Neural cell (in vitro differentiated cells): ENCODE data around the gene MCM9. TPM values are rescaled to one million over a fixed set of nuclear protein-coding genes. Genes with fewer than 3 reads are reported as not detected.

Experiments
- H2AFZ ChIP-seq: fragments of 200-600, 300-800 bp; sonication (generic), shearing (Covaris generic); 2 replicates; pipeline ENCODE4 v1.6.0; 2014; ENCODE audit warnings: low read depth, mild to moderate bottlenecking, antibody characterized with exemption, low read length, moderate library complexity
- H3F3A ChIP-seq: fragments of 200-600 bp; shearing (Covaris generic); 2 replicates; pipeline ENCODE4 v1.6.1; 2016; ENCODE audit warnings: mild to moderate bottlenecking, moderate library complexity, mixed read lengths, antibody characterized with exemption, low read length; ENCODE audit not compliant: insufficient read depth, poor library complexity, severe bottlenecking
- H3K27ac ChIP-seq: fragments of 200-600, 300-800 bp; sonication (generic), shearing (Covaris generic); 2 replicates; pipeline ENCODE4 v1.5.1; 2014; ENCODE audit warnings: mild to moderate bottlenecking, low read length, moderate library complexity
- H3K27me3 ChIP-seq: fragments of 300-800, 200-600 bp; sonication (generic), shearing (Covaris generic); 2 replicates; pipeline ENCODE4 v1.6.0; 2014; ENCODE audit warnings: mild to moderate bottlenecking, low read depth, low read length, moderate library complexity; ENCODE audit not compliant: insufficient read depth
- H3K36me3 ChIP-seq: fragments of 300-800, 200-600 bp; sonication (generic), shearing (Covaris generic); 2 replicates; pipeline ENCODE4 v1.5.1; 2014; ENCODE audit warnings: mild to moderate bottlenecking, antibody characterized with exemption, low read length, moderate library complexity; ENCODE audit not compliant: insufficient read depth
- H3K4me2 ChIP-seq: fragments of 300-800, 200-600 bp; sonication (generic), shearing (Covaris generic); 2 replicates; pipeline ENCODE4 v1.6.0; 2014; ENCODE audit warnings: mild to moderate bottlenecking, low read length
- H3K4me3 ChIP-seq: fragments of 300-800, 200-600 bp; sonication (generic), shearing (Covaris generic); 2 replicates; pipeline ENCODE4 v1.5.1; 2014; ENCODE audit warnings: mild to moderate bottlenecking, low read length, moderate library complexity
- H3K79me2 ChIP-seq: fragments of 200-600 bp; shearing (Covaris generic); replicated peaks from 2 replicates; pipeline ENCODE4 v1.6.0; 2014; ENCODE audit warnings: mild to moderate bottlenecking, low read length, moderate library complexity; ENCODE audit not compliant: insufficient read depth
- H3K9ac ChIP-seq: fragments of 300-800, 200-600 bp; sonication (generic), shearing (Covaris generic); 2 replicates; pipeline ENCODE4 v1.6.1; 2016; ENCODE audit warnings: mild to moderate bottlenecking, low read length, mixed read lengths
- H3K9me2 ChIP-seq: fragments of 200-600 bp; shearing (Covaris generic); 2 replicates; pipeline ENCODE4 v1.6.1; 2016; ENCODE audit warnings: mild to moderate bottlenecking, low read length, mixed read lengths; ENCODE audit not compliant: insufficient read depth
- H3K9me3 ChIP-seq: fragments of 200-600, 300-800 bp; sonication (generic), shearing (Covaris generic); 2 replicates; pipeline ENCODE4 v1.6.1; 2016; ENCODE audit warnings: mild to moderate bottlenecking, mixed run types, low read length, moderate library complexity, mixed read lengths
- H4K20me1 ChIP-seq: fragments of 200-600 bp; shearing (Covaris generic); 2 replicates; pipeline ENCODE4 v1.6.1; 2016; ENCODE audit warnings: mild to moderate bottlenecking, mixed run types; ENCODE audit not compliant: insufficient read depth
- EP300 ChIP-seq: fragments of 450-650 bp; conservative IDR thresholded peaks from 2 replicates; pipeline ENCODE4 v1.6.1; 2014; ENCODE audit warnings: antibody characterized with exemption, mild to moderate bottlenecking, moderate library complexity; ENCODE audit not compliant: poor library complexity, severe bottlenecking
- EZH2 ChIP-seq: fragments of 200-600, 300-800 bp; shearing (Covaris generic), sonication (generic); IDR thresholded peaks from 2 replicates; pipeline ENCODE4 v1.6.1; 2014; ENCODE audit warnings: antibody characterized with exemption, low read length, borderline replicate concordance, mild to moderate bottlenecking; ENCODE audit not compliant: insufficient read depth, poor library complexity, severe bottlenecking
- MXI1 ChIP-seq: fragments of 450-650 bp; conservative IDR thresholded peaks from 2 replicates; pipeline ENCODE4 v1.6.1; 2014; ENCODE audit warnings: antibody characterized with exemption, mild to moderate bottlenecking; ENCODE audit not compliant: poor library complexity, severe bottlenecking
- POLR2AphosphoS5 ChIP-seq: IDR thresholded peaks from 2 replicates; pipeline ENCODE4 v1.6.1; 2012
- RAD21 ChIP-seq: fragments of 450-650 bp; conservative IDR thresholded peaks from 2 replicates; pipeline ENCODE4 v1.6.1; 2014; ENCODE audit warnings: antibody characterized with exemption, mild to moderate bottlenecking, moderate library complexity
- SMC3 ChIP-seq: fragments of 450-650 bp; conservative IDR thresholded peaks from 2 replicates; pipeline ENCODE4 v1.6.1; 2014; ENCODE audit warnings: antibody characterized with exemption, mild to moderate bottlenecking, moderate library complexity; ENCODE audit not compliant: poor library complexity
- TAF1 ChIP-seq: IDR thresholded peaks from 2 replicates; pipeline ENCODE4 v1.6.1; 2012; ENCODE audit warnings: low read depth
- polyA plus RNA-seq: library from polyadenylated mRNA; depleted of rRNA; stranded (reverse); fragments of >200 nt; gene quantifications from 2 replicates; pipeline ENCODE4 v1.2.3, GENCODE V29; 2014
- TF ChIP-seq, protein P1 (sequence below): IDR thresholded peaks from 2 replicates; pipeline ENCODE4 v1.6.1; 2012; ENCODE audit warnings: borderline replicate concordance
- TF ChIP-seq, protein P2 (sequence below): fragments of 450-650 bp; IDR thresholded peaks from 2 replicates; pipeline ENCODE4 v1.5.1; 2014; ENCODE audit warnings: antibody characterized with exemption, mild to moderate bottlenecking, moderate library complexity; ENCODE audit not compliant: poor library complexity, severe bottlenecking

Gene MCM9
- polyA plus RNA-seq, 1 donor from 2014 or later: 7.8 TPM

DNA sequence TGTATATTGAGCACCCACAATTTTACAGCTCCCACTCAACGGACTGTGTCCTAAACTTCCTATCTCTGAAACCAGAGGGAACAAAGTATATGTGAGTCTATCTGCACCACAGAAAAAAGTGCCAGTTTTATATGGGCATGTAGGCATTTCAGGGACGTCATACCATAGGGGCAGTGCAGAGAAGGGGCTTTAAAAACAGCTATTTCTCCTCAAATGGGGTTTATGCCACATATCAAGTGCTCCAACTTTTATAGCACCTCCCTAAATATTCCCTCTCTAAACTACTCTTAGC lies 69.9 kb downstream of the MCM9 start:
- no peaks in the 10 kb centered on the region for H3K36me3 ChIP-seq

DNA sequence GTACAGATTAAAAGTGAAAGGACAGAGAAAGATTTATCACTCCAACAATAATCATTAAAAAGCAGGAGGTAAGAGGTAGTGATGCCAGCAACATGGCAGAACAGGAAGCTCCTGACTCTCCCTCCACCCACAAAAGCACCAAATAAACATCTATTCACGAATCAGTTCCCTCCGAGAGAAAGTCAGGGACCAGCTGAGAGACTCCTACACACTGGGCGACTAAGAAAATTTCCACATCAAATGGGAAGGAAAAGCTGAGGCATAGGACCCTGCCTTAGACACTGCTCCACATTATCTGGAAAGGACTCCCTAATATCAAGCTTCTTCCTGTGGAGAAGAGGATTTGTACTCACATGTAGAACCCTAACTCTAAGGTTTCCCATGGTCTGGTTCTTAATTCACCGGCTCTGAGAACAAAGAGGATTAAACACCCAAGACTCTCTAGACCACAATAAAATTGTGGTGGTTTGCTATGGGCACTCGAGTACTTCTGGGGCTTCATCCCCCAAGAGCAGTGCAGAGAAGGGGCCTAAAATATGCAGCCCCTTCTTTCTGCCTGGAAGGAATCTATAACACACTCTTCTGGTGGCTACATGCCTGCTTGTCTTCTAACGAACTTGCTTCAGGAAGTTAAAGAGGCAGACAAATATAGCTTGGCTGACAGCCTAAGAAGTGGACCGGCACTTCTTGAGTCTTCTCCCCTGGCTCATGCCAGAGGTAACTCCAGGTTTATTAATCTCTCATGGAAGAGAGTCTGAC lies 70.4 kb downstream of the MCM9 start:
- TF ChIP-seq, protein P1, sequence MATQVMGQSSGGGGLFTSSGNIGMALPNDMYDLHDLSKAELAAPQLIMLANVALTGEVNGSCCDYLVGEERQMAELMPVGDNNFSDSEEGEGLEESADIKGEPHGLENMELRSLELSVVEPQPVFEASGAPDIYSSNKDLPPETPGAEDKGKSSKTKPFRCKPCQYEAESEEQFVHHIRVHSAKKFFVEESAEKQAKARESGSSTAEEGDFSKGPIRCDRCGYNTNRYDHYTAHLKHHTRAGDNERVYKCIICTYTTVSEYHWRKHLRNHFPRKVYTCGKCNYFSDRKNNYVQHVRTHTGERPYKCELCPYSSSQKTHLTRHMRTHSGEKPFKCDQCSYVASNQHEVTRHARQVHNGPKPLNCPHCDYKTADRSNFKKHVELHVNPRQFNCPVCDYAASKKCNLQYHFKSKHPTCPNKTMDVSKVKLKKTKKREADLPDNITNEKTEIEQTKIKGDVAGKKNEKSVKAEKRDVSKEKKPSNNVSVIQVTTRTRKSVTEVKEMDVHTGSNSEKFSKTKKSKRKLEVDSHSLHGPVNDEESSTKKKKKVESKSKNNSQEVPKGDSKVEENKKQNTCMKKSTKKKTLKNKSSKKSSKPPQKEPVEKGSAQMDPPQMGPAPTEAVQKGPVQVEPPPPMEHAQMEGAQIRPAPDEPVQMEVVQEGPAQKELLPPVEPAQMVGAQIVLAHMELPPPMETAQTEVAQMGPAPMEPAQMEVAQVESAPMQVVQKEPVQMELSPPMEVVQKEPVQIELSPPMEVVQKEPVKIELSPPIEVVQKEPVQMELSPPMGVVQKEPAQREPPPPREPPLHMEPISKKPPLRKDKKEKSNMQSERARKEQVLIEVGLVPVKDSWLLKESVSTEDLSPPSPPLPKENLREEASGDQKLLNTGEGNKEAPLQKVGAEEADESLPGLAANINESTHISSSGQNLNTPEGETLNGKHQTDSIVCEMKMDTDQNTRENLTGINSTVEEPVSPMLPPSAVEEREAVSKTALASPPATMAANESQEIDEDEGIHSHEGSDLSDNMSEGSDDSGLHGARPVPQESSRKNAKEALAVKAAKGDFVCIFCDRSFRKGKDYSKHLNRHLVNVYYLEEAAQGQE: no peak
- no peak for TF ChIP-seq POLR2AphosphoS5
- TF ChIP-seq RAD21: no peak
- TF ChIP-seq MXI1: no peak
- TF ChIP-seq EP300: no peak
- no peak for TF ChIP-seq SMC3
- no peak for TF ChIP-seq TAF1
- no peak for TF ChIP-seq EZH2
- TF ChIP-seq, protein P2, sequence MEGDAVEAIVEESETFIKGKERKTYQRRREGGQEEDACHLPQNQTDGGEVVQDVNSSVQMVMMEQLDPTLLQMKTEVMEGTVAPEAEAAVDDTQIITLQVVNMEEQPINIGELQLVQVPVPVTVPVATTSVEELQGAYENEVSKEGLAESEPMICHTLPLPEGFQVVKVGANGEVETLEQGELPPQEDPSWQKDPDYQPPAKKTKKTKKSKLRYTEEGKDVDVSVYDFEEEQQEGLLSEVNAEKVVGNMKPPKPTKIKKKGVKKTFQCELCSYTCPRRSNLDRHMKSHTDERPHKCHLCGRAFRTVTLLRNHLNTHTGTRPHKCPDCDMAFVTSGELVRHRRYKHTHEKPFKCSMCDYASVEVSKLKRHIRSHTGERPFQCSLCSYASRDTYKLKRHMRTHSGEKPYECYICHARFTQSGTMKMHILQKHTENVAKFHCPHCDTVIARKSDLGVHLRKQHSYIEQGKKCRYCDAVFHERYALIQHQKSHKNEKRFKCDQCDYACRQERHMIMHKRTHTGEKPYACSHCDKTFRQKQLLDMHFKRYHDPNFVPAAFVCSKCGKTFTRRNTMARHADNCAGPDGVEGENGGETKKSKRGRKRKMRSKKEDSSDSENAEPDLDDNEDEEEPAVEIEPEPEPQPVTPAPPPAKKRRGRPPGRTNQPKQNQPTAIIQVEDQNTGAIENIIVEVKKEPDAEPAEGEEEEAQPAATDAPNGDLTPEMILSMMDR: no peak
- Histone ChIP-seq H3K9ac (no peak overlapping the region), H3K27me3 (no peaks in the 10 kb centered on the region), H3K9me3 (no peaks in the 10 kb centered on the region), H3K4me2 (no peak overlapping the region), H2AFZ (no peak overlapping the region), H3F3A (no peaks in the 10 kb centered on the region), H3K79me2 (no peaks in the 10 kb centered on the region), H3K9me2 (no peaks in the 10 kb centered on the region), H3K4me3 (no peak overlapping the region), H4K20me1 (no peaks in the 10 kb centered on the region), H3K27ac (no peak overlapping the region), H3K36me3 (no peaks in the 10 kb centered on the region)

More for the DNA sequence above, 69.9 kb downstream of the MCM9 start:
- H3K4me3 ChIP-seq: no peak overlapping the region
- H3K27me3 ChIP-seq: no peaks in the 10 kb centered on the region
- no peaks in the 10 kb centered on the region for H3K79me2 ChIP-seq
- no peaks in the 10 kb centered on the region for H3K9me3 ChIP-seq
- H2AFZ ChIP-seq: no peak overlapping the region
- H3K4me2 ChIP-seq: no peak overlapping the region
- no peak for TF ChIP-seq POLR2AphosphoS5
- TF ChIP-seq SMC3: no peak
- no peak for TF ChIP-seq MXI1
- TF ChIP-seq, protein P2: no peak
- no peak for TF ChIP-seq RAD21
- no peaks in the 10 kb centered on the region for H3F3A ChIP-seq
- no peak overlapping the region for H3K27ac ChIP-seq
- no peaks in the 10 kb centered on the region for H3K9me2 ChIP-seq
- no peak overlapping the region for H3K9ac ChIP-seq
- H4K20me1 ChIP-seq: no peaks in the 10 kb centered on the region
